ENCODE results near the gene SHANK1.

- no peak for TF ChIP-seq CTCF (IDR thresholded peaks at IDR 0.05; ENCODE audit: insufficient read depth, low read length)
- TF ChIP-seq POLR2AphosphoS5 (IDR thresholded peaks at IDR 0.05; ENCODE audit: low read depth): no peak
- no peak for TF ChIP-seq SPI1 (IDR thresholded peaks at IDR 0.05; ENCODE audit: borderline replicate concordance, low read depth)
- TF ChIP-seq REST (IDR thresholded peaks at IDR 0.05; ENCODE audit: insufficient replicate concordance, low read depth): no peak
- no peak for TF ChIP-seq GABPA (IDR thresholded peaks at IDR 0.05; ENCODE audit: low read depth)
These were observed 22.0 kb downstream of the SHANK1 start for GRCh38 chr19:50697414-50698124.

Data from HL-60 (cell line).